H1 (cell line): Measurements from ENCODE around the gene PRR19. TPM values are rescaled to one million over a fixed set of nuclear protein-coding genes. Genes with fewer than 3 reads are reported as not detected.

ENCODE experiments used
- CTCF ChIA-PET: fragments of 300-600 bp; sonication (Branson Sonifier 250); formaldehyde crosslinking; loops from one replicate; lab custom pipeline; 2021; ENCODE audit not compliant: partially characterized antibody; lab: Charles Lee
- POLR2A ChIA-PET: fragments of 300-600 bp; sonication (Branson Sonifier 250); formaldehyde crosslinking; loops from one replicate; lab custom pipeline; 2021; ENCODE audit warnings: inconsistent platforms; ENCODE audit not compliant: partially characterized antibody; lab: Charles Lee
- DNase-seq, 2 experiments: peaks; one replicate each; pipeline versions ENCODE4 v3.0.0 to v3.0.0-alpha.2; 2010 to 2022; ENCODE audit warnings: low spot score in 2 of 2, low read depth in 1 of 2, mixed read lengths in 1 of 2
- FAIRE-seq: peaks from 2 replicates; lab custom pipeline; 2011; peaks lifted over from hg19 to GRCh38; lab: Jason Lieb, UNC
- H2AFZ ChIP-seq: 2 replicates; pipeline ENCODE4 v1.8.1; 2012; ENCODE audit warnings: low read length, inconsistent platforms
- H2AK5ac ChIP-seq: 2 replicates; pipeline ENCODE4 v1.6.1; 2013; ENCODE audit warnings: low read depth, low read length
- H2BK120ac ChIP-seq: replicated peaks from 2 replicates; pipeline ENCODE3; 2013; ENCODE audit warnings: low read depth, low read length, inconsistent platforms
- H2BK12ac ChIP-seq: 2 replicates; pipeline ENCODE4 v1.6.1; 2013; ENCODE audit warnings: low read depth, low read length
- H2BK15ac ChIP-seq: 2 replicates; pipeline ENCODE4 v1.6.1; 2013; ENCODE audit warnings: low read length
- H2BK20ac ChIP-seq: 2 replicates; pipeline ENCODE4 v1.6.1; 2013; ENCODE audit warnings: low read length
- H2BK5ac ChIP-seq: 2 replicates; pipeline ENCODE4 v1.6.1; 2013; ENCODE audit warnings: low read depth, low read length
- H3K14ac ChIP-seq: 2 replicates; pipeline ENCODE4 v1.6.1; 2013; ENCODE audit warnings: inconsistent platforms; ENCODE audit not compliant: insufficient read length
- H3K18ac ChIP-seq: 2 replicates; pipeline ENCODE4 v1.6.1; 2013; ENCODE audit warnings: low read length; ENCODE audit errors: extremely low read depth
- H3K23ac ChIP-seq: 2 replicates; pipeline ENCODE4 v1.6.1; 2013; ENCODE audit warnings: inconsistent platforms; ENCODE audit not compliant: insufficient read length
- H3K23me2 ChIP-seq: 2 replicates; pipeline ENCODE4 v1.6.1; 2013; ENCODE audit warnings: low read depth, low read length
- H3K27ac ChIP-seq: 2 replicates; pipeline ENCODE4 v1.6.1; 2011; ENCODE audit warnings: low read depth, low read length, inconsistent platforms
- H3K27me3 ChIP-seq, 4 experiments: replicated peaks in 1 of 4; 1 replicate in 1 of 4; 2 replicates in 3 of 4; pipeline versions ENCODE4 v1.6.1 to v1.8.1; 2011 to 2013; ENCODE audit warnings: low read length in 3 of 4, mild to moderate bottlenecking in 3 of 4, inconsistent platforms in 2 of 4, mixed read lengths in 2 of 4, moderate library complexity in 1 of 4; ENCODE audit not compliant: control insufficient read depth in 3 of 4, insufficient read depth in 3 of 4; ENCODE audit errors: extremely low read depth in 1 of 4
- H3K36me3 ChIP-seq, 4 experiments: 2 replicates each; pipeline versions ENCODE4 v1.6.1 to v1.8.1; 2011 to 2013; ENCODE audit warnings: mild to moderate bottlenecking in 4 of 4, low read length in 3 of 4, moderate library complexity in 2 of 4, control low read depth in 1 of 4, inconsistent platforms in 1 of 4; ENCODE audit not compliant: insufficient read depth in 4 of 4, control insufficient read depth in 2 of 4
- H3K4ac ChIP-seq: replicated peaks from 2 replicates; pipeline ENCODE3; 2013; ENCODE audit warnings: low read length, low read depth, mixed read lengths, inconsistent platforms; ENCODE audit not compliant: insufficient read length
- H3K4me1 ChIP-seq, 4 experiments: replicated peaks in 1 of 4; 1 replicate in 1 of 4; 2 replicates in 3 of 4; pipeline versions ENCODE4 v1.6.1 to v1.8.1; 2011 to 2013; ENCODE audit warnings: low read length in 3 of 4, inconsistent platforms in 2 of 4, mixed read lengths in 1 of 4; ENCODE audit not compliant: insufficient read depth in 4 of 4, control insufficient read depth in 3 of 4
- H3K4me2 ChIP-seq, 2 experiments: 2 replicates each; pipeline versions ENCODE4 v1.6.1 to v1.8.1; 2011 to 2013; ENCODE audit warnings: low read depth in 2 of 2, low read length in 2 of 2, control low read depth in 1 of 2, inconsistent platforms in 1 of 2, mild to moderate bottlenecking in 1 of 2; ENCODE audit not compliant: insufficient read depth in 1 of 2
- H3K4me3 ChIP-seq, 4 experiments: fragments of 200-600, 300-600 bp in 1 of 4; sonication (generic), shearing (Covaris generic), sonication (Bioruptor Twin) in 1 of 4; 2 replicates each; pipeline versions ENCODE4 v1.5.1 to v1.8.1; 2011 to 2016; ENCODE audit warnings: low read length in 4 of 4, low read depth in 3 of 4, control low read depth in 2 of 4, inconsistent platforms in 2 of 4, mild to moderate bottlenecking in 2 of 4, mixed read lengths in 1 of 4, moderate library complexity in 1 of 4; ENCODE audit not compliant: insufficient read depth in 2 of 4; ENCODE audit errors: extremely low read depth in 1 of 4
- H3K56ac ChIP-seq: replicated peaks from 2 replicates; pipeline ENCODE3; 2013; ENCODE audit warnings: low read depth, mild to moderate bottlenecking, mixed read lengths, low read length, inconsistent platforms; ENCODE audit not compliant: insufficient read length
- H3K79me1 ChIP-seq: 2 replicates; pipeline ENCODE4 v1.6.1; 2013; ENCODE audit warnings: low read depth, low read length, control low read depth
- H3K79me2 ChIP-seq, 2 experiments: 2 replicates each; pipeline versions ENCODE4 v1.6.1 to v1.8.1; 2012 to 2013; ENCODE audit warnings: low read length in 2 of 2, mild to moderate bottlenecking in 2 of 2, inconsistent platforms in 1 of 2; ENCODE audit not compliant: insufficient read depth in 2 of 2, control insufficient read depth in 1 of 2
- H3K9ac ChIP-seq, 4 experiments: replicated peaks in 1 of 4; 1 replicate in 1 of 4; 2 replicates in 3 of 4; pipeline versions ENCODE4 v1.6.1 to v1.8.1; 2011 to 2013; ENCODE audit warnings: low read depth in 3 of 4, low read length in 3 of 4, control low read depth in 2 of 4, mild to moderate bottlenecking in 2 of 4, moderate library complexity in 2 of 4, inconsistent platforms in 1 of 4; ENCODE audit errors: extremely low read depth in 1 of 4
- H3K9me3 ChIP-seq, 2 experiments: 2 replicates each; pipeline versions ENCODE4 v1.6.1 to v1.8.1; 2012 to 2013; ENCODE audit warnings: mild to moderate bottlenecking in 2 of 2, moderate library complexity in 2 of 2, control low read depth in 1 of 2, inconsistent platforms in 1 of 2, low read depth in 1 of 2, low read length in 1 of 2, mixed read lengths in 1 of 2; ENCODE audit not compliant: insufficient read depth in 2 of 2
- H4K20me1 ChIP-seq, 2 experiments: replicated peaks in 1 of 2; 2 replicates each; pipeline versions ENCODE3 to v1.8.1; 2011 to 2013; ENCODE audit warnings: inconsistent platforms in 2 of 2, low read length in 2 of 2, mild to moderate bottlenecking in 1 of 2; ENCODE audit not compliant: insufficient read depth in 2 of 2, control insufficient read depth in 1 of 2
- H4K5ac ChIP-seq: 2 replicates; pipeline ENCODE4 v1.6.1; 2013; ENCODE audit warnings: low read length, low read depth, mixed read lengths, inconsistent platforms; ENCODE audit not compliant: insufficient read length
- H4K8ac ChIP-seq: 2 replicates; pipeline ENCODE4 v1.8.0; 2013; ENCODE audit warnings: mild to moderate bottlenecking, moderate library complexity, low read length, inconsistent platforms; ENCODE audit not compliant: insufficient read depth; ENCODE audit errors: extremely low read depth
- H4K91ac ChIP-seq: replicated peaks from 2 replicates; pipeline ENCODE3; 2013; ENCODE audit warnings: low read length, mixed read lengths, inconsistent platforms; ENCODE audit not compliant: insufficient read length
- CBX5 ChIP-seq: fragments of 300-800, 300-1000 bp; sonication (generic); IDR thresholded peaks from 2 replicates; pipeline ENCODE4 v1.7.1; 2016; ENCODE audit warnings: antibody characterized with exemption, low read length, low read depth
- EGR1 ChIP-seq: IDR thresholded peaks from 2 replicates; pipeline ENCODE4 v1.6.1; 2011; ENCODE audit warnings: low read depth, low read length, borderline replicate concordance
- HDAC2 ChIP-seq, 2 experiments: fragments of 300-600 bp in 1 of 2; sonication (generic) in 1 of 2; IDR thresholded peaks; 2 replicates each; pipeline ENCODE4 v1.6.1; 2011 to 2012; ENCODE audit warnings: low read depth in 2 of 2, low read length in 2 of 2, mild to moderate bottlenecking in 2 of 2, moderate library complexity in 2 of 2, borderline replicate concordance in 1 of 2, inconsistent platforms in 1 of 2
- PHF8 ChIP-seq: fragments of 200-600 bp; sonication (generic); conservative IDR thresholded peaks from 2 replicates; pipeline ENCODE4 v1.7.1; 2012; ENCODE audit warnings: low read depth, mild to moderate bottlenecking, inconsistent platforms, low read length, moderate library complexity
- RFX5 ChIP-seq: IDR thresholded peaks from 2 replicates; pipeline ENCODE4 v1.6.1; 2011; ENCODE audit warnings: low read depth, low read length, improper control_type of control experiment, borderline replicate concordance
- SAP30 ChIP-seq: fragments of 300-600 bp; sonication (generic); IDR thresholded peaks from 2 replicates; pipeline ENCODE4 v1.7.1; 2012; ENCODE audit warnings: low read length, moderate library complexity, mild to moderate bottlenecking, inconsistent platforms; ENCODE audit not compliant: insufficient read depth, insufficient replicate concordance
- WGBS, 2 experiments: shearing (Covaris generic) in 1 of 2; methylation state at CpG; one replicate each; pipeline versions ENCODE4 v1.1.6 to v1.1.7; 2013 to 2015; ENCODE audit warnings: low lambda C conversion rate in 2 of 2, mixed read lengths in 2 of 2, inconsistent platforms in 1 of 2, low coverage in 1 of 2, missing lambda C conversion rate in 1 of 2; ENCODE audit not compliant: insufficient replicate concordance in 2 of 2, insufficient coverage in 1 of 2, insufficient read length in 1 of 2; ENCODE audit errors: extremely low coverage in 1 of 2, missing lambda C conversion rate in 1 of 2; 5-methylcytosine and 5-hydroxymethylcytosine counted together
- polyA plus RNA-seq, 7 experiments: library from polyadenylated mRNA; depleted of rRNA in 3 of 7; stranded (reverse) in 5 of 7; unstranded in 2 of 7; fragments of >200 nt in 5 of 7; fragments of 200-250 nt in 2 of 7; gene quantifications; 1 replicate in 5 of 7; 2 replicates in 1 of 7; 4 replicates in 1 of 7; pipeline versions ENCODE4 v1.2.1 to v1.2.3, GENCODE V29; 2011 to 2013; ENCODE audit warnings: missing spikeins in 2 of 7, mixed read lengths in 2 of 7
- total RNA-seq: library from RNA; stranded (reverse); fragmentation: NEBNext Ultra II Directional; extraction: Animal tissue kit (Norgen Biotek cat#: 25700); gene quantifications from 2 replicates; pipeline ENCODE4 v1.2.1, GENCODE V29; 2021

PRR19 gene
- total and polyA plus RNA-seq, 2 of the 8 experiments (the other 6 are each of a cell fraction or from before 2014, with no cell fraction given) = 7.2 to 7.5 TPM

GRCh38 chr19:42328854-42329253 is 26.9 kb downstream of the PRR19 start:
- POLR2A ChIA-PET = interaction anchor here (0.6 kb wide), 1 partner anchor 887 kb away, joined by 3 read pairs; no protein-coding TSS in a partner anchor

More at GRCh38 chr19:42328854-42329253, 26.9 kb downstream of the PRR19 start:
- CTCF ChIA-PET = interaction anchor here (0.9 to 8.8 kb wide), 4 partner anchors 8 to 32 kb away, joined by 3 to 90 read pairs (median 4); no protein-coding TSS in a partner anchor
- H2AFZ ChIP-seq = no peak overlapping the region
- H4K8ac ChIP-seq = no peak overlapping the region
- peaks cover 8% of the 10 kb centered on the region; the same call in 1 of the 2 replicates for H3K79me1 ChIP-seq
- no peak overlapping the region for H3K4me3 ChIP-seq
- no peak overlapping the region for H3K18ac ChIP-seq
- no peak overlapping the region for H2BK12ac ChIP-seq
- no peak overlapping the region for H3K9ac ChIP-seq
- no peak overlapping the region for H2BK15ac ChIP-seq
- H3K79me2 ChIP-seq = peaks cover 0 to 16% of the 10 kb centered on the region in 2 experiments; a peak in 1 of 4 replicates
- H3K23me2 ChIP-seq = peaks cover 12% of the 10 kb centered on the region; the same call in 1 of the 2 replicates
- H3K56ac ChIP-seq = no peak overlapping the region
- H4K5ac ChIP-seq = no peak overlapping the region
- H3K9me3 ChIP-seq = no peaks in the 10 kb centered on the region
- no peak overlapping the region for H2BK20ac ChIP-seq
- no peak for TF ChIP-seq SAP30
- no peak for TF ChIP-seq RFX5
- TF ChIP-seq PHF8 = no peak
- no peak for TF ChIP-seq EGR1
- no peak for TF ChIP-seq HDAC2 (IDR thresholded peaks at IDR 0.05; ENCODE audit: borderline replicate concordance in 1 of 2, low read depth in 2 of 2, low read length in 2 of 2)
- TF ChIP-seq CBX5 = no peak
- H3K27me3 ChIP-seq = peaks cover 0 to 5% (median 2%) of the 10 kb centered on the region in 4 experiments; a peak in 3 of 7 replicates
- no peak overlapping the region for H4K91ac ChIP-seq
- no peak overlapping the region for H3K4me2 ChIP-seq
- FAIRE-seq (no peak), DNase-seq (no peak)
- H3K4me1 ChIP-seq = peaks cover 0 to 4% (median 1%) of the 10 kb centered on the region in 4 experiments; a peak in 3 of 7 replicates
- H3K27ac ChIP-seq = no peak overlapping the region
- no peak overlapping the region for H2AK5ac ChIP-seq
- WGBS, 2 experiments = 72% methylated on average over 2 of the region's 2 CpGs; no CpG with 5 or more reads in 1 of the 2 experiments
- no peak overlapping the region for H2BK5ac ChIP-seq
- no peak overlapping the region for H3K23ac ChIP-seq
- no peak overlapping the region for H3K14ac ChIP-seq
- H3K4ac ChIP-seq = no peak overlapping the region
- no peaks in the 10 kb centered on the region for H3K36me3 ChIP-seq
- H4K20me1 ChIP-seq = peaks cover 0 to 13% of the 10 kb centered on the region in 2 experiments
- H2BK120ac ChIP-seq = no peak overlapping the region
